IPS-15b (cell line): ENCODE results near the gene NDUFV1.
"Not testable (repeated sequence)": the region's sequence is repeated elsewhere in the genome, so short reads cannot be mapped to it uniquely, and the experiment has no call there.

Experiments
- H3K27me3 ChIP-seq: one replicate; pipeline ENCODE4 v1.6.1; 2013; ENCODE audit warnings: low read length; ENCODE audit not compliant: control insufficient read depth, insufficient read depth
- H3K36me3 ChIP-seq: one replicate; pipeline ENCODE4 v1.6.1; 2013; ENCODE audit warnings: low read length; ENCODE audit not compliant: control insufficient read depth, insufficient read depth
- H3K4me1 ChIP-seq: one replicate; pipeline ENCODE4 v1.6.1; 2013; ENCODE audit warnings: mild to moderate bottlenecking, low read length; ENCODE audit not compliant: control insufficient read depth, insufficient read depth
- H3K4me3 ChIP-seq: one replicate; pipeline ENCODE4 v1.5.1; 2013; ENCODE audit warnings: low read depth, low read length
- H3K9ac ChIP-seq: one replicate; pipeline ENCODE4 v1.6.1; 2013; ENCODE audit warnings: low read depth, mild to moderate bottlenecking, low read length
- H3K9me3 ChIP-seq: one replicate; pipeline ENCODE4 v1.6.1; 2013; ENCODE audit warnings: mild to moderate bottlenecking, low read length; ENCODE audit not compliant: control insufficient read depth, insufficient read depth

Gene NDUFV1

GRCh38 chr11:67588899-67589415, 17.8 kb upstream of the NDUFV1 start:
- not testable (repeated sequence) for H3K9me3 ChIP-seq, H3K27me3 ChIP-seq, H3K4me1 ChIP-seq, H3K4me3 ChIP-seq, H3K9ac ChIP-seq
- H3K36me3 ChIP-seq = peaks cover 31% of the 10 kb centered on the region

DNA sequence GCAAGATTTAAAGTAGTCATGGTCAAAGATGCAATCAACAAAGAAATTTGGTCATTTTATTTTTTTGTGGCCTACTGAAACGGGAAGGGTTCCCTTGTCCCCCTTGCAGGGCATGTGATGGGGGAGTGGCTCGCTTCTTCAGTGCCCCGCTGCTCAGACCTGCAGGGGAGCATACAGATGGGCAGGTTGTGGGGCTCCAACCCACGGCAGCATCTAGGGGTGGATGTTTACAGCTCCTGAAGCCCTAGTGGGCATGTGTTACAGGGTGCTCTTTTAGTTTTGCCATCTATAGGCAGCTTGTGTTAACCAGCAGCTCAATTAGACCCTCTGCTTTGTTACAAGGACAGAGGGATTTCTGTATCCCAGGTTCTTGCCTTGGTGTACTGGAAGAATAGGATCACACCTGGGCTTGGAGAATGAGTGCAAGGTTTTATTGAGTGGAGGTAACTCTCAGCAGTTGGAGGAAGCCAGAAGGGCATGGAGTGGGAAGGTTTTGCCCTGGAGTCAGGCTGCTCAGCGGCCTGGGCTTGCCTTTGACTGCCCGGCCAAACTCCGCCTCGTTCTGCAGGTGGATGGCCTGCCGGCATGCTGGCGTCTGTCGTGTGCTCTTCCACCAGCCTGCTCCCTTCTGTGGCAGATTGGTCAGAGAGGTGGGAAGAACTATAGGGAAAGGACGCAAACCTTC, 13.7 kb upstream of the NDUFV1 start:
- Histone ChIP-seq H3K4me3 (no peak overlapping the region), H3K9me3 (no peaks in the 10 kb centered on the region), H3K4me1 (peaks cover 4% of the 10 kb centered on the region), H3K36me3 (no peaks in the 10 kb centered on the region), H3K9ac (no peak overlapping the region), H3K27me3 (no peaks in the 10 kb centered on the region)

DNA sequence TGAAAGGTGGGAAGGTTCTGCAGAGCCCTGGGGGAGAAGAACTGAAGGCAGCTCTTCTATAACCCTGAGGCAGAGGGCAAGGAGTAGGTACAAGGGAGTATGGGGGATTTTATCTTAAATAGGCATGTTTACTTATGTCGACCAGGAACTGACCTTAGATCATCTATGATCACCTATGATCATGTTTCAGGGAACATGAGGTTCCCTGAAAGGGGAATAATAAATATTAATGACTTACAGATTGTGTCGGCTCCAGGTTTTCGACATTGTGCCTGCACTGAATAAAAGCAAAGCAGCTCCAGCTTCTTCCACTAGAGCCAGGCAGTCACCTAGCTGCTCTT, 13.2 kb upstream of the NDUFV1 start:
- no peak overlapping the region for H3K9ac ChIP-seq

DNA sequence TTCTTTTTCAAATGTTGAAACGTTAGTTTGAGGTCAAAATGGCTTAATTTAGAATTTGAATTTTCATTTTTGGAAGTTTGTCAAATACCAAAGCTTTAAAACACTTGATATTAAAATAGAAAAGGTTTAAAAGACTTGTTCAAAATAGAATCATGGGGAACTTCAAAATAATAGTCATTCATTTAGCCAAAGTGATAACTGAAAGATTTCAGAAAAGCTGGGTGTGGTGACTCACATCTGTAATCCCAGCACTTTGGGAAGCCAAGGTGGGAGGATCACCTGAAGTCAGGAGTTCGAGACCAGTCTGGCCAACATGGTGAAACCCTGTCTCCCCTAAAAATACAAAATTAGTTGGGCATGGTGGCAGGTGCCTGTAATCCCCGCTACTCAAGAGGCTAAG, 12.3 kb upstream of the NDUFV1 start:
- H3K4me3 ChIP-seq = no peak overlapping the region
- no peaks in the 10 kb centered on the region for H3K36me3 ChIP-seq
- H3K4me1 ChIP-seq = peaks cover 4% of the 10 kb centered on the region
- no peaks in the 10 kb centered on the region for H3K27me3 ChIP-seq
- no peaks in the 10 kb centered on the region for H3K9me3 ChIP-seq
- H3K9ac ChIP-seq = no peak overlapping the region

More for the DNA sequence above, 13.2 kb upstream of the NDUFV1 start:
- H3K9me3 ChIP-seq = no peaks in the 10 kb centered on the region
- no peak overlapping the region for H3K4me3 ChIP-seq
- H3K4me1 ChIP-seq = peaks cover 4% of the 10 kb centered on the region
- H3K36me3 ChIP-seq = no peaks in the 10 kb centered on the region
- H3K27me3 ChIP-seq = no peaks in the 10 kb centered on the region

- Histone ChIP-seq H3K4me1 (peaks cover 4% of the 10 kb centered on the region), H3K9me3 (no peaks in the 10 kb centered on the region), H3K36me3 (no peaks in the 10 kb centered on the region), H3K9ac (no peak overlapping the region), H3K4me3 (no peak overlapping the region), H3K27me3 (no peaks in the 10 kb centered on the region)
These were observed 9.9 kb upstream of the NDUFV1 start for GRCh38 chr11:67596753-67597300.

DNA sequence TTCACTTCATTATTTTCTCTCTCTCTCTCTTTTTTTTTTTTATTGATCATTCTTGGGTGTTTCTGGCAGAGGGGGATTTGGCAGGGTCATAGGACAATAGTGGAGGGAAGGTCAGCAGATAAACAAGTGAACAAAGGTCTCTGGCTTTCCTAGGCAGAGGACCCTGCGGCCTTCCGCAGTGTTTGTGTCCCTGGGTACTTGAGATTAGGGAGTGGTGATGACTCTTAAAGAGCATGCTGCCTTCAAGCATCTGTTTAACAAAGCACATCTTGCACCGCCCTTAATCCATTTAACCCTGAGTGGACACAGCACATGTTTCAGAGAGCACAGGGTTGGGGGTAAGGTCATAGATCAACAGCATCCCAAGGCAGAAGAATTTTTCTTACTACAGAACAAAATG, 9.3 kb upstream of the NDUFV1 start:
- H3K9me3 ChIP-seq, H3K9ac ChIP-seq, H3K4me1 ChIP-seq, H3K4me3 ChIP-seq, H3K36me3 ChIP-seq, H3K27me3 ChIP-seq: not testable (repeated sequence)

DNA sequence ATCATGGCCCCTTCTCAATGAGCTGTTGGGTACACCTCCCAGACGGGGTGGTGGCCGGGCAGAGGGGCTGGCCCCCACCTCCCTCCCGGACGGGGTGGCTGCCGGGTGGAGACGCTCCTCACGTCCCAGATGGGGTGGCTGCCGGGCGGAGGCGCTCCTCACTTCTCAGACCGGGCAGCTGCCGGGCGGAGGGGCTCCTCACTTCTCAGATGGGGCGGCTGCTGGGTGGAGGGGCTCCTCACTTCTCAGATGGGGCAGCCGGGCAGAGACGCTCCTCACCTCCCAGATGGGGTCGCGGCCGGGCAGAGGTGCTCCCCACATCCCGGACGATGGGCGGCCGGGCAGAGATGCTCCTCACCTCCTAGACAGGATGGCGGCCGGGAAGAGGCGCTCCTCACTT, 8.8 kb upstream of the NDUFV1 start:
- not testable (repeated sequence) for H3K27me3 ChIP-seq, H3K36me3 ChIP-seq, H3K9me3 ChIP-seq, H3K4me3 ChIP-seq, H3K9ac ChIP-seq
- peaks cover 10% of the 10 kb centered on the region for H3K4me1 ChIP-seq

DNA sequence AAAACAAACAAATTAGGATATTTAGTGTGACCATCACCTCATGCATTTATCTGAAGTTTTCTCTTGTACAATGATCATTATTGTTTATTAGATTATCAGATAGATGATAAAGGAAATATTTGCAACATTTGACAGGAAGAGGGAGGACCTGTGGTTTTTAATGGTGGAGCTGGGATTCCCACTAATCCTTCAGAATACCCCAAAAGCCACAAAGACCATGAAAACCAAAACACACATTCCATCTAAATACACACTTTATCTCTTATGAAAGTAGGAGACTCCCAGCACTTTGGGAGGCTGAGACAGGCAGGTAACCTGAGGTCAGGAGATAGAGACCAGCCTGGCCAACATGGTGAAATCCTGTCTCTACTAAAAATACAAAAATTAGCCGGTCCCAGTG, 7.6 kb upstream of the NDUFV1 start:
- Histone ChIP-seq H3K4me1 (peaks cover 9% of the 10 kb centered on the region), H3K9ac (no peak overlapping the region), H3K27me3 (no peaks in the 10 kb centered on the region), H3K36me3 (no peaks in the 10 kb centered on the region), H3K4me3 (no peak overlapping the region), H3K9me3 (no peaks in the 10 kb centered on the region)

GRCh38 chr11:67600324-67601029, 6.3 kb upstream of the NDUFV1 start:
- Histone ChIP-seq H3K4me1 (peaks cover 23% of the 10 kb centered on the region), H3K36me3 (no peaks in the 10 kb centered on the region), H3K27me3 (peaks cover 2% of the 10 kb centered on the region), H3K9ac (no peak overlapping the region), H3K4me3 (no peak overlapping the region), H3K9me3 (no peaks in the 10 kb centered on the region)

GRCh38 chr11:67601098-67601497, 5.6 kb upstream of the NDUFV1 start:
- no peak overlapping the region for H3K9ac ChIP-seq
- no peaks in the 10 kb centered on the region for H3K9me3 ChIP-seq
- peaks cover 2% of the 10 kb centered on the region for H3K27me3 ChIP-seq
- H3K36me3 ChIP-seq = no peaks in the 10 kb centered on the region
- no peak overlapping the region for H3K4me3 ChIP-seq
- H3K4me1 ChIP-seq = peaks cover 27% of the 10 kb centered on the region

DNA sequence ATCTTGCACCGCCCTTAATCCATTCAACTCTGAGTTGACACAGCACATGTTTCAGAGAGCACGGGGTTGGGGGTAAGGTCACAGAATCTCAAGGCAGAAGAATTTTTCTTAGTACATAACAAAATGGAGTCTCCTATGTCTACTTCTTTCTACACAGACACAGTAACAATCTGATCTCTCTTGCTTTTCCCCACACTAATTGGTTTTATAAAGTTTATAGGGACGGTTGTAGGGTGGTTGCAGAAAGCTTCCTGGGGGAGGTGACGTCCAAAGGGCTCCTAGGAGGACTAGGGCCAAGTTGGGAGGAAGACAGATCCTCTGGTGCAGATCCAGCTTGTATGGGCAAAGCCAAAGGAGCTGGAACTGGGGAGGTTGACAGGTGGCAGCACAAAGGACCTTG, 2.6 kb upstream of the NDUFV1 start:
- H3K9me3 ChIP-seq, H3K27me3 ChIP-seq: not testable (repeated sequence)
- Histone ChIP-seq H3K9ac (peak overlapping the region; percentile 56), H3K36me3 (peaks cover 10% of the 10 kb centered on the region), H3K4me3 (peak overlapping the region; percentile 16), H3K4me1 (peaks cover 27% of the 10 kb centered on the region)

DNA sequence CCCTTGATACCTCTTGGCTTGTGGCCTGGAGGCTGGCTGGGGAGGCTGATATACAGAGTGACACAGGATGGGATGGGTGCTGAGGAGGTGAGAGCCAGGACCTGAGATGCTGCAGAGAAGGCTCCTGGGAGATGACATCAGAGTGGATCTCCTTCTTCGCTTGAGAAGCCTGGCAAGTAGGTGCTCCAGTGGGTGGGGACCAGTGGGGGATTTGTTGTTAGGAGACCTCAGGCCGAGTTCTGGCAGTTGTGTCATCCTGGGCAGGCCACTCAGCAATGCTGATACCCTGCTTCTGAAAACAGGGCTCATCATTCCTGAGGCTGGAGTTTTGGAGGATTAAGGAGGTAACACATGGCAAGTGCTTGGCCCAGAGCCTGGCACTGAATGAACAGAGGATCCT, 1.9 kb upstream of the NDUFV1 start:
- H3K9ac ChIP-seq = no peak overlapping the region
- peaks cover 27% of the 10 kb centered on the region for H3K4me1 ChIP-seq
- H3K9me3 ChIP-seq = no peaks in the 10 kb centered on the region
- peak overlapping the region; percentile 16 for H3K4me3 ChIP-seq
- peaks cover 2% of the 10 kb centered on the region for H3K27me3 ChIP-seq
- peaks cover 16% of the 10 kb centered on the region for H3K36me3 ChIP-seq
